ENCODE measurements around the gene CLIC5.

Gene CLIC5

GRCh38 chr6:46015119-46015968, at the start of gene CLIC5:
TSS of gene CLIC5 (minus strand) at chr6:46015860. CDS start at chr6:46015542, 318 bp downstream.
- DNase-seq, result no peak

- no peak for DNase-seq
Measured at GRCh38 chr6:46062991-46063390, 47.3 kb upstream of the CLIC5 start.

GRCh38 chr6:46062312-46062711, 46.7 kb upstream of the CLIC5 start:
- no peak for DNase-seq

GRCh38 chr6:46061497-46061896, 45.8 kb upstream of the CLIC5 start:
- DNase-seq, result no peak

GRCh38 chr6:46059608-46060007, 43.9 kb upstream of the CLIC5 start:
- DNase-seq, result no peak

GRCh38 chr6:46058951-46059350, 43.3 kb upstream of the CLIC5 start:
- no peak for DNase-seq

GRCh38 chr6:46057792-46058191, 42.1 kb upstream of the CLIC5 start:
- DNase-seq, result no peak

- no peak for DNase-seq
Measured at GRCh38 chr6:46056906-46057529, 41.4 kb upstream of the CLIC5 start.

GRCh38 chr6:46054516-46054915, 38.9 kb upstream of the CLIC5 start:
- no peak for DNase-seq

- no peak for DNase-seq
Measured at GRCh38 chr6:46053039-46053933, 37.6 kb upstream of the CLIC5 start.

- DNase-seq, result no peak
Measured at GRCh38 chr6:46052479-46052878, 36.8 kb upstream of the CLIC5 start.

GRCh38 chr6:46051962-46052361, 36.3 kb upstream of the CLIC5 start:
- DNase-seq, result no peak

- DNase-seq, result no peak
Measured at GRCh38 chr6:46050845-46051405, 35.3 kb upstream of the CLIC5 start.

GRCh38 chr6:46048646-46049297, 33.1 kb upstream of the CLIC5 start:
- DNase-seq, result no peak

- no peak for DNase-seq
Measured at GRCh38 chr6:46046558-46047174, 31.0 kb upstream of the CLIC5 start.

- DNase-seq, result no peak
Measured at GRCh38 chr6:46044881-46045617, 29.4 kb upstream of the CLIC5 start.

- peak; percentile 86 for DNase-seq
Measured at GRCh38 chr6:46042355-46042999, 26.8 kb upstream of the CLIC5 start.

GRCh38 chr6:46040288-46040687, 24.6 kb upstream of the CLIC5 start:
- no peak for DNase-seq

GRCh38 chr6:46039646-46040045, 24.0 kb upstream of the CLIC5 start:
- no peak for DNase-seq

GRCh38 chr6:46036911-46037310, 21.3 kb upstream of the CLIC5 start:
- DNase-seq, result no peak

- no peak for DNase-seq
Measured at GRCh38 chr6:46035242-46035641, 19.6 kb upstream of the CLIC5 start.
